Thoracic aorta (tissue), 2 donors: ENCODE measurements around the gene VAPB. TPM values are rescaled to one million over a fixed set of nuclear protein-coding genes. Genes with fewer than 3 reads are reported as not detected.

Source experiments
- ATAC-seq: fragments of 150-250 bp; one replicate; pipeline ENCODE4 v1.8.0; 2017; ENCODE audit warnings: low read depth; ENCODE audit not compliant: insufficient number of reproducible peaks, low FRiP score
- DNase-seq: peaks from one replicate; pipeline ENCODE4 v3.0.0-alpha.2; 2020; ENCODE audit warnings: low spot score
- H3K27ac ChIP-seq, 2 donors: fragments of 200-600 bp; sonication (generic); 1 replicate in 1 of 2; 2 replicates in 1 of 2; pipeline ENCODE4 v1.5.1; 2016; ENCODE audit warnings: mild to moderate bottlenecking in 2 of 2, moderate library complexity in 2 of 2
- H3K27me3 ChIP-seq: fragments of 200-600 bp; sonication (generic); replicated peaks from 2 replicates; pipeline ENCODE4 v1.6.0; 2016; ENCODE audit warnings: mild to moderate bottlenecking; ENCODE audit not compliant: insufficient read depth
- H3K36me3 ChIP-seq: fragments of 200-600 bp; sonication (generic); one replicate; pipeline ENCODE4 v1.5.1; 2016
- H3K4me1 ChIP-seq, 2 donors: fragments of 200-600 bp; sonication (generic); 1 replicate in 1 of 2; 2 replicates in 1 of 2; pipeline versions ENCODE4 v1.5.1 to v1.6.0; 2016; ENCODE audit warnings: low read depth in 2 of 2, mild to moderate bottlenecking in 1 of 2; ENCODE audit not compliant: control insufficient read depth in 1 of 2
- H3K4me3 ChIP-seq: fragments of 200-600 bp; sonication (generic); 2 replicates; pipeline ENCODE4 v1.5.1; 2016; ENCODE audit warnings: mild to moderate bottlenecking
- H3K9me3 ChIP-seq: fragments of 200-600 bp; sonication (generic); 2 replicates; pipeline ENCODE4 v1.5.1; 2016
- CTCF ChIP-seq: fragments of 200-600 bp; sonication (generic); IDR thresholded peaks from one replicate; pipeline ENCODE4 v1.5.1; 2019; ENCODE audit warnings: antibody characterized with exemption
- total RNA-seq, 2 donors: library from RNA; depleted of rRNA; stranded (reverse); fragments of >200 nt; gene quantifications; one replicate each; pipeline versions ENCODE4 v1.1.0 to v1.2.3, GENCODE V29; 2016

Gene VAPB
- total RNA-seq, 2 donors from 2014 or later: 21.5 to 32.8 TPM

- no peak for TF ChIP-seq CTCF
- H3K4me1 ChIP-seq: no peaks in the 10 kb centered on the region
- DNase-seq (no peak), ATAC-seq (no peak)
- H3K27ac ChIP-seq: no peak overlapping the region
- H3K9me3 ChIP-seq: peaks cover 11% of the 10 kb centered on the region
- no peaks in the 10 kb centered on the region for H3K36me3 ChIP-seq
- no peaks in the 10 kb centered on the region for H3K27me3 ChIP-seq
- H3K4me3 ChIP-seq: no peak overlapping the region
Measured at GRCh38 chr20:58483051-58483450, 94.0 kb downstream of the VAPB start.

GRCh38 chr20:58483470-58483869 is 94.4 kb downstream of the VAPB start:
- Histone ChIP-seq H3K4me3 (no peak overlapping the region), H3K27ac (no peak overlapping the region), H3K27me3 (no peaks in the 10 kb centered on the region), H3K36me3 (no peaks in the 10 kb centered on the region), H3K4me1 (no peaks in the 10 kb centered on the region), H3K9me3 (peaks cover 7% of the 10 kb centered on the region)
- ATAC-seq (no peak), DNase-seq (no peak)
- no peak for TF ChIP-seq CTCF

- peaks cover 7% of the 10 kb centered on the region for H3K9me3 ChIP-seq
- DNase-seq (no peak), ATAC-seq (no peak)
- no peak overlapping the region for H3K27ac ChIP-seq
- H3K27me3 ChIP-seq: no peaks in the 10 kb centered on the region
- no peak overlapping the region for H3K4me3 ChIP-seq
- TF ChIP-seq CTCF: no peak
- no peaks in the 10 kb centered on the region for H3K4me1 ChIP-seq
- no peaks in the 10 kb centered on the region for H3K36me3 ChIP-seq
Measured at GRCh38 chr20:58485393-58485792, 96.4 kb downstream of the VAPB start.

GRCh38 chr20:58486207-58486606 is 97.2 kb downstream of the VAPB start:
- Histone ChIP-seq H3K27me3 (no peaks in the 10 kb centered on the region), H3K27ac (no peak overlapping the region), H3K4me1 (no peaks in the 10 kb centered on the region), H3K4me3 (no peak overlapping the region), H3K9me3 (peaks cover 7% of the 10 kb centered on the region), H3K36me3 (no peaks in the 10 kb centered on the region)
- ATAC-seq (no peak), DNase-seq (no peak)
- TF ChIP-seq CTCF: no peak

- DNase-seq (no peak), ATAC-seq (no peak)
- H3K27me3 ChIP-seq: no peaks in the 10 kb centered on the region
- H3K36me3 ChIP-seq: no peaks in the 10 kb centered on the region
- TF ChIP-seq CTCF: no peak
- H3K27ac ChIP-seq: no peak overlapping the region
- H3K9me3 ChIP-seq: no peaks in the 10 kb centered on the region
- H3K4me3 ChIP-seq: no peak overlapping the region
- H3K4me1 ChIP-seq: no peaks in the 10 kb centered on the region
Measured at GRCh38 chr20:58492074-58492718, 103.2 kb downstream of the VAPB start.
